ENCODE results near the gene PIK3R5. TPM values are rescaled to one million over a fixed set of nuclear protein-coding genes. Genes with fewer than 3 reads are reported as not detected.

PIK3R5 gene, protein sequence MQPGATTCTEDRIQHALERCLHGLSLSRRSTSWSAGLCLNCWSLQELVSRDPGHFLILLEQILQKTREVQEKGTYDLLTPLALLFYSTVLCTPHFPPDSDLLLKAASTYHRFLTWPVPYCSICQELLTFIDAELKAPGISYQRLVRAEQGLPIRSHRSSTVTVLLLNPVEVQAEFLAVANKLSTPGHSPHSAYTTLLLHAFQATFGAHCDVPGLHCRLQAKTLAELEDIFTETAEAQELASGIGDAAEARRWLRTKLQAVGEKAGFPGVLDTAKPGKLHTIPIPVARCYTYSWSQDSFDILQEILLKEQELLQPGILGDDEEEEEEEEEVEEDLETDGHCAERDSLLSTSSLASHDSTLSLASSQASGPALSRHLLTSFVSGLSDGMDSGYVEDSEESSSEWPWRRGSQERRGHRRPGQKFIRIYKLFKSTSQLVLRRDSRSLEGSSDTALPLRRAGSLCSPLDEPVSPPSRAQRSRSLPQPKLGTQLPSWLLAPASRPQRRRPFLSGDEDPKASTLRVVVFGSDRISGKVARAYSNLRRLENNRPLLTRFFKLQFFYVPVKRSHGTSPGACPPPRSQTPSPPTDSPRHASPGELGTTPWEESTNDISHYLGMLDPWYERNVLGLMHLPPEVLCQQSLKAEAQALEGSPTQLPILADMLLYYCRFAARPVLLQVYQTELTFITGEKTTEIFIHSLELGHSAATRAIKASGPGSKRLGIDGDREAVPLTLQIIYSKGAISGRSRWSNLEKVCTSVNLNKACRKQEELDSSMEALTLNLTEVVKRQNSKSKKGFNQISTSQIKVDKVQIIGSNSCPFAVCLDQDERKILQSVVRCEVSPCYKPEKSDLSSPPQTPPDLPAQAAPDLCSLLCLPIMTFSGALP
- 1 to 10 TPM in 1 of 4 donors, under 1 TPM in 3; 0.56 to 1.4 (median 0.82) TPM for polyA plus RNA-seq (ENCODE audit: insufficient read length in 4 of 4)

- DNase-seq (ENCODE audit: low read depth in 4 of 4, low spot score in 2 of 4): peak in 1 of 4 donors; percentile 8
These were observed at the start of gene PIK3R5 for GRCh38 chr17:8965394-8966168. TSS of gene PIK3R5 (minus strand) at chr17:8965707. CDS start at chr17:8911494, 54,213 bp downstream.

GRCh38 chr17:9011001-9011400 lies 45.5 kb upstream of the PIK3R5 start:
- no peak for DNase-seq (ENCODE audit: low read depth in 4 of 4, low spot score in 2 of 4)

- DNase-seq (ENCODE audit: low read depth in 4 of 4, low spot score in 2 of 4): no peak
These were observed 44.2 kb upstream of the PIK3R5 start for GRCh38 chr17:9009737-9010136.

DNA sequence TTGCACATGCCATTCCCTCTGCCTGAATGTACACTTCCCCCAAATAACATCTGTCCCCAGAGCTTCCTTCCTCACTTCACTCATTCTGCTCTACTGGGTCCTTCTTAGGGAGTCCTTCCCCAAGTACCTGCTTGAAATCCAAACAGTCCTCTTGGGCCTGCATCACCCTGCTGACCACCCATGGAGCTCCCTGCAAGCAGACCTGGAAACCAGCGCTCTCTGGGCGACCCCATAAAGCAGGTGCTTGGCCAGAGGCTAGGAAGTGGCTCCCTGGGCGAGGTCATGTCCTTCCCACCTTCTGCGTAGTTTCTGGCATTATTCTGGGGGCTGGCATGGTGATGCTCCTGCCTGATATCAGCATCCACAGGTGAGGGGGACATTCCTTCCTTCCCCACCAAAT lies 43.6 kb upstream of the PIK3R5 start:
- no peak for DNase-seq (ENCODE audit: low read depth in 4 of 4, low spot score in 2 of 4)

- DNase-seq (ENCODE audit: low read depth in 4 of 4, low spot score in 2 of 4): no peak
These were observed 41.7 kb upstream of the PIK3R5 start for GRCh38 chr17:9007052-9007714.

GRCh38 chr17:9006175-9006767 lies 40.8 kb upstream of the PIK3R5 start:
- DNase-seq (ENCODE audit: low read depth in 4 of 4, low spot score in 2 of 4): no peak

DNA sequence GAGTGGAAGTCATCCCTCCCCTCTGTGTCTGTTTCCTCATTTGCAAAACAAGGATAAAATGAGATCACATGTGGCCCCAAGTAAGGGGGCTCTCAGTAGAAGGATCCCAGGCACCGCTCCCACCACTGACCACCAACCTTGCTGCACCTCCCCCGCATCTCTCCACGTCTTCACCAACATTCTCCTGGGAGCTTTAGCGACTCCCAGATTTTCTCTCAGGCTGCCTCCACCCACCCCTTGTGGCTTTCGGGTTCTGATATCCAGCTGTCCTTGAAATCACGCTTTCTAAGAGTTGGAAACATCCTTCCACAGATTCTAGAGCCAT lies 39.4 kb upstream of the PIK3R5 start:
- DNase-seq (ENCODE audit: low read depth in 4 of 4, low spot score in 2 of 4): no peak

- no peak for DNase-seq (ENCODE audit: low read depth in 4 of 4, low spot score in 2 of 4)
These were observed 38.8 kb upstream of the PIK3R5 start for GRCh38 chr17:9004132-9004960.

DNA sequence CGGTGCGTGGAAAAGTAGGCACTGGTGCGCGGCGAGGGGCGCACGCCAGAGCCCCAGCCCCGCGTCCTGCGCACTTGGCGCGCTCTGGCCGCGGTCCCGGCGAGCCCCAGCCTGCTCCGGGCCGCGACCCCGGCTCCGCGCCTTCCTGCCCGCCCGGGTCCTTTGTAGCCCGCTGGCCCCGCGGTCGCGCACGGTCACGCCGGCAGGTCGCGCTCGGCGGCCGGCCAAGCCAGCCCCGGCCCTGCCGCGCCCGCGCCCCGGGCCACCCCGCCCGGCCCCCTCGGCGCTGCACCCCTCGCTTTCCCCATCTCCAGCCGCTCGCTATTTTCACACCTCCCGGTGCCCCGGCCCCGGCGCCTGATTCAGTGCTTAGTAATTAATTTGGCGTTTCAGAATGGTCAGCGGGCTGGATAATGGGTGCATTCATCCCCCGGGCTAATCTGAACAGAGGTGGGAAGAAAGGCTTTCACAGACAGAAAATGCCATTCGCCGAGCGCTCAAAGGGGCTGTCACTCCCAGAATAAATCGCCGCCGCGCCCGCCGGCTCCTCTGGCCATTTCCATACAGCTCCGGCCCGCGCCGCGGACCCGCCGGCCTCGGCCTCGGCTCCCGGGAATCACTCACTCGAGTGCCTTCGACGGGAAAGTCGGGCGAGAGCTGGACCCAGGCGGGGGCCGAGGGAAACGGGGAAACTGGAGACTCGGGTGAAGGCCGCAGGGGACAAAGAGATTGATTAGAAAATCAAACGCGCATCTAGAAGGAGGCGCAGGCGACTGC lies 38.0 kb upstream of the PIK3R5 start:
- no peak for DNase-seq (ENCODE audit: low read depth in 4 of 4, low spot score in 2 of 4)

GRCh38 chr17:9002606-9003354 lies 37.3 kb upstream of the PIK3R5 start:
- DNase-seq (ENCODE audit: low read depth in 4 of 4, low spot score in 2 of 4): no peak

DNA sequence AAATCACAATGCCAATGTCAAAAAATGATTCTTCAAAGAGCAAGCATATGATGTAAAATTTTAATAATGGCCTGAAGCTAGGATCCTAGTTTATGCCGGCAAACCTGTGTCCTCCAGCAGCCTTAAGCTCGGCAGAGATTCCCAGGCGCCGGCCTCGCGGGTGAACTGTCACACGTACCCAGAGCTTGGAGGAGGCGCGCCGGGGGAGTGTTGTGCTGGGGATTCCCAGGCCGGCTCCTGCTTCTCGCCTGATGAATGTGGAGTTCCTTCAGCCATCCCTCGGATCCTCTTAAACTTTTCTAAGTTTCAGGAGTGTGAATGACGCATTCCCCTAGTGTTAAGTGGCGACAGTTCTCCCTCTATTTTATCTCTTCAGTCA lies 36.7 kb upstream of the PIK3R5 start:
- DNase-seq (ENCODE audit: low read depth in 4 of 4, low spot score in 2 of 4): no peak

GRCh38 chr17:9001559-9001958 lies 36.1 kb upstream of the PIK3R5 start:
- no peak for DNase-seq (ENCODE audit: low read depth in 4 of 4, low spot score in 2 of 4)

GRCh38 chr17:8997994-8998628 lies 32.6 kb upstream of the PIK3R5 start:
- DNase-seq (ENCODE audit: low read depth in 4 of 4, low spot score in 2 of 4): no peak

DNA sequence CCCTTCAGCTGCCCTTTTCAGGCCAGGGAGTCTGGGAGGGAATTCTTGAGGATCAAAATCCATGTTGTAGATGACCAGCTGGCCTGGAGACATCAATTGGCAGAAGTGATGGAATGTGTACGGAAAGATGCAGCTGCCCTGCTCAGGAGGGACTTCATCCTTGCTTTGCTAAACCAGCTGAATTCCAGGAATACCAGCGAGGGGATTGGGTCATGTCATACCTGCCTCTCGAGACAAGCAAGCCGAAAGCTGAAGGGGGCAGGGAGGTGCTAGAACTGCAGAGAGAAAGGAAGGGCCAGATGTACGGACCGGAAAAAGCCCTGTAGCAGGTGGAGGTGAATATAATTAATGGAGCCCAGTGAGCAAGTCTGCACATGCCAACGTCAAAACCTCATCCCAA lies 30.2 kb upstream of the PIK3R5 start:
- DNase-seq (ENCODE audit: low read depth in 4 of 4, low spot score in 2 of 4): no peak

DNA sequence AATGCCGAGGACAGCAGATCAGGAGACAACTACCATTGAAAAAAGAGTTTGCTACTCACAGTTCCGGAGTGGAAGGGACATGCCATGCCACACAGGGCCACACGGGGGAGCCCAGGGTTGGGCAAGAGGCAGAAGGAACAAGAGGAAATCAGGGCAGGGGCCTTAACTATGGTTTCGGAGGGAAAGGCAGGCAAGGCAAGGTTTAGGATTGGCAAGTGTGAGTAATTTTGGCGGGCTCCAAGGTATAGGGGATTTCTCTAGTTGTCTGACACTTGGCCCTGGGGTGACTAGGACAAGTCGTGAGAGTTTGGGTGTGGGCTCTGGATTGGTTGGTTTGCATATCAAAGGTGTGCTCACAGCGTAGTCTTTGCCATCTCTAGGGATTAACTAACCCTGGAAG lies 28.8 kb upstream of the PIK3R5 start:
- no peak for DNase-seq (ENCODE audit: low read depth in 4 of 4, low spot score in 2 of 4)

GRCh38 chr17:8991514-8992285 lies 26.2 kb upstream of the PIK3R5 start:
- peak in 2 of 4 donors; percentile 16 to 54 for DNase-seq (ENCODE audit: low read depth in 4 of 4, low spot score in 2 of 4)

All from left renal cortex interstitium (tissue), 4 donors.